ENCODE results near the gene DSE.

DNA sequence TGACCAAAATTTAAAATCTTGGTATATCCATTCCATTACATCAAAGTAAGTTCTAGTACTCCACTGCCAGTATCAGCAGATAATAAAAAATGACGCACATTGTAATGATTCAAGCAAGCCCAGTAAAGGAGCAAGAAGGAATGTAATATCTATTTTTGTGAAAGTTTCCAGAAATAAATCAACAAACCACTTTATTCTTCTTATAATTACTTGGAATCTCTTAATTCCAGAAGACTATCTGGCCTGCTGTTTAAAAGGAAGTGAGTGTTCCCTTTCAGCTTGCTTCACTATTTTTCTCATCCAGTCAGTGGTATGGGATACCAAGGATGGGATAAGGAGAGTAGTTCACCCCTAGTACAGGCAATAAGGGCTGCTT lies 42.2 kb upstream of the DSE start:
- TF ChIP-seq, protein P1, sequence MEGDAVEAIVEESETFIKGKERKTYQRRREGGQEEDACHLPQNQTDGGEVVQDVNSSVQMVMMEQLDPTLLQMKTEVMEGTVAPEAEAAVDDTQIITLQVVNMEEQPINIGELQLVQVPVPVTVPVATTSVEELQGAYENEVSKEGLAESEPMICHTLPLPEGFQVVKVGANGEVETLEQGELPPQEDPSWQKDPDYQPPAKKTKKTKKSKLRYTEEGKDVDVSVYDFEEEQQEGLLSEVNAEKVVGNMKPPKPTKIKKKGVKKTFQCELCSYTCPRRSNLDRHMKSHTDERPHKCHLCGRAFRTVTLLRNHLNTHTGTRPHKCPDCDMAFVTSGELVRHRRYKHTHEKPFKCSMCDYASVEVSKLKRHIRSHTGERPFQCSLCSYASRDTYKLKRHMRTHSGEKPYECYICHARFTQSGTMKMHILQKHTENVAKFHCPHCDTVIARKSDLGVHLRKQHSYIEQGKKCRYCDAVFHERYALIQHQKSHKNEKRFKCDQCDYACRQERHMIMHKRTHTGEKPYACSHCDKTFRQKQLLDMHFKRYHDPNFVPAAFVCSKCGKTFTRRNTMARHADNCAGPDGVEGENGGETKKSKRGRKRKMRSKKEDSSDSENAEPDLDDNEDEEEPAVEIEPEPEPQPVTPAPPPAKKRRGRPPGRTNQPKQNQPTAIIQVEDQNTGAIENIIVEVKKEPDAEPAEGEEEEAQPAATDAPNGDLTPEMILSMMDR (conservative IDR thresholded peaks at IDR 0.05) = no peak
- TF ChIP-seq ZFX (IDR thresholded peaks at IDR 0.05) = no peak

All from C4-2B (cell line).